KMS-11 (cell line): Measurements from ENCODE around the gene LUZP1.
"Not testable (repeated sequence)": the region's sequence is repeated elsewhere in the genome, so short reads cannot be mapped to it uniquely, and the experiment has no call there.

ENCODE experiments used
- H2AFZ ChIP-seq: fragments of 200-600 bp; sonication (generic); 2 replicates; pipeline ENCODE4 v1.6.1; 2016; ENCODE audit warnings: antibody characterized with exemption, mixed run types, low read depth
- H3K27ac ChIP-seq: fragments of 200-600 bp; sonication (generic); 2 replicates; pipeline ENCODE4 v1.6.1; 2016; ENCODE audit warnings: mild to moderate bottlenecking, mixed run types
- H3K27me3 ChIP-seq: fragments of 200-600 bp; sonication (generic); 2 replicates; pipeline ENCODE4 v1.6.1; 2017; ENCODE audit warnings: mild to moderate bottlenecking, low read depth, mixed run types, moderate library complexity; ENCODE audit not compliant: insufficient read depth
- H3K36me3 ChIP-seq: fragments of 200-600 bp; sonication (generic); 2 replicates; pipeline ENCODE4 v1.6.1; 2017; ENCODE audit warnings: mild to moderate bottlenecking, mixed run types; ENCODE audit not compliant: insufficient read depth
- H3K4me1 ChIP-seq: fragments of 200-600 bp; sonication (generic); 2 replicates; pipeline ENCODE4 v1.6.1; 2016; ENCODE audit warnings: mild to moderate bottlenecking, low read depth, mixed run types; ENCODE audit not compliant: poor library complexity, severe bottlenecking
- H3K4me2 ChIP-seq: fragments of 200-600 bp; sonication (generic); 2 replicates; pipeline ENCODE4 v1.7.0; 2016; ENCODE audit warnings: mild to moderate bottlenecking, mixed run types
- H3K4me3 ChIP-seq: fragments of 200-600 bp; sonication (generic); IDR thresholded peaks from 2 replicates; pipeline ENCODE4 v1.6.1; 2017; ENCODE audit warnings: low read depth, low read length, mixed read lengths; ENCODE audit not compliant: insufficient read depth
- H3K79me2 ChIP-seq: fragments of 200-600 bp; sonication (generic); 2 replicates; pipeline ENCODE4 v1.6.1; 2016; ENCODE audit warnings: low read depth, mixed run types; ENCODE audit not compliant: insufficient read depth
- H3K9ac ChIP-seq: fragments of 200-600 bp; sonication (generic); 2 replicates; pipeline ENCODE4 v1.6.1; 2016; ENCODE audit warnings: mild to moderate bottlenecking, mixed run types
- H4K20me1 ChIP-seq: fragments of 200-600 bp; sonication (generic); 2 replicates; pipeline ENCODE4 v1.6.1; 2016; ENCODE audit warnings: mild to moderate bottlenecking, mixed run types; ENCODE audit not compliant: insufficient read depth
- CTCF ChIP-seq: fragments of 200-600 bp; sonication (generic); conservative IDR thresholded peaks from 2 replicates; pipeline ENCODE4 v1.6.1; 2017; ENCODE audit warnings: low read depth, mild to moderate bottlenecking, antibody characterized with exemption, low read length, moderate library complexity, mixed read lengths

LUZP1 gene

GRCh38 chr1:23210351-23210785 is 41.7 kb upstream of the LUZP1 start:
- Histone ChIP-seq H3K4me2 (no peak overlapping the region), H3K27ac (no peak overlapping the region), H3K4me1 (peaks cover 12% of the 10 kb centered on the region)

GRCh38 chr1:23209770-23210169 is 41.1 kb upstream of the LUZP1 start:
- no peaks in the 10 kb centered on the region for H3K36me3 ChIP-seq
- peaks cover 12% of the 10 kb centered on the region for H3K4me1 ChIP-seq
- no peak overlapping the region for H3K27ac ChIP-seq
- H3K27me3 ChIP-seq: no peaks in the 10 kb centered on the region
- H3K4me2 ChIP-seq: no peak overlapping the region
- H3K9ac ChIP-seq: no peak overlapping the region
- H3K4me3 ChIP-seq: no peak overlapping the region
- no peaks in the 10 kb centered on the region for H3K79me2 ChIP-seq
- no peak overlapping the region for H2AFZ ChIP-seq
- no peak for TF ChIP-seq CTCF
- H4K20me1 ChIP-seq: no peaks in the 10 kb centered on the region

More at GRCh38 chr1:23210351-23210785, 41.7 kb upstream of the LUZP1 start:
- no peak overlapping the region for H3K9ac ChIP-seq
- no peaks in the 10 kb centered on the region for H3K79me2 ChIP-seq
- H3K27me3 ChIP-seq: no peaks in the 10 kb centered on the region
- H2AFZ ChIP-seq: no peak overlapping the region
- H3K36me3 ChIP-seq: no peaks in the 10 kb centered on the region
- H4K20me1 ChIP-seq: no peaks in the 10 kb centered on the region
- H3K4me3 ChIP-seq: no peak overlapping the region
- TF ChIP-seq CTCF: peak; percentile 28; the same call in 1 of the 2 replicates

- no peak overlapping the region for H3K27ac ChIP-seq
- no peak overlapping the region for H2AFZ ChIP-seq
- no peaks in the 10 kb centered on the region for H3K27me3 ChIP-seq
- no peak overlapping the region for H3K9ac ChIP-seq
- H3K79me2 ChIP-seq: no peaks in the 10 kb centered on the region
- peaks cover 18% of the 10 kb centered on the region for H3K4me1 ChIP-seq
- H3K4me3 ChIP-seq: no peak overlapping the region
- H3K4me2 ChIP-seq: no peak overlapping the region
- no peak for TF ChIP-seq CTCF
- H3K36me3 ChIP-seq: no peaks in the 10 kb centered on the region
- H4K20me1 ChIP-seq: no peaks in the 10 kb centered on the region
Measured at GRCh38 chr1:23208527-23208926, 39.9 kb upstream of the LUZP1 start.

- not testable (repeated sequence) for H3K9ac ChIP-seq, H3K4me3 ChIP-seq, H4K20me1 ChIP-seq, H3K4me2 ChIP-seq, H3K79me2 ChIP-seq, H3K27me3 ChIP-seq, H3K27ac ChIP-seq, H3K36me3 ChIP-seq, H2AFZ ChIP-seq
- peaks cover 26% of the 10 kb centered on the region for H3K4me1 ChIP-seq
Measured at GRCh38 chr1:23207733-23208132, 39.1 kb upstream of the LUZP1 start.

- Histone ChIP-seq H3K27ac (peak overlapping the region; percentile 78), H4K20me1 (no peaks in the 10 kb centered on the region), H2AFZ (0 out of 2 replicates have a peak overlapping the region, but pooled peaks have one; percentile 3), H3K27me3 (no peaks in the 10 kb centered on the region), H3K9ac (peak overlapping the region; percentile 9; the same call in 1 of the 2 replicates), H3K4me3 (no peak overlapping the region), H3K4me1 (peaks cover 34% of the 10 kb centered on the region), H3K4me2 (peak overlapping the region; percentile 65), H3K79me2 (no peaks in the 10 kb centered on the region), H3K36me3 (no peaks in the 10 kb centered on the region)
- no peak for TF ChIP-seq CTCF
Measured at GRCh38 chr1:23202263-23202749, 33.6 kb upstream of the LUZP1 start.
